GM18519 (cell line): ENCODE measurements around the gene EIF3CL.
A peak's percentile ranks its signal among the peaks of the same experiment; 100 is the strongest.
"Not testable (repeated sequence)": the region's sequence is repeated elsewhere in the genome, so short reads cannot be mapped to it uniquely, and the experiment has no call there.

Experiments
- ATAC-seq: cut with Tn5 transposase; IDR thresholded peaks from one replicate; pipeline ENCODE4 v1.9.1; 2021; ENCODE audit warnings: mild to moderate bottlenecking, moderate library complexity; ENCODE audit not compliant: unreplicated experiment, low FRiP score

Gene EIF3CL, protein sequence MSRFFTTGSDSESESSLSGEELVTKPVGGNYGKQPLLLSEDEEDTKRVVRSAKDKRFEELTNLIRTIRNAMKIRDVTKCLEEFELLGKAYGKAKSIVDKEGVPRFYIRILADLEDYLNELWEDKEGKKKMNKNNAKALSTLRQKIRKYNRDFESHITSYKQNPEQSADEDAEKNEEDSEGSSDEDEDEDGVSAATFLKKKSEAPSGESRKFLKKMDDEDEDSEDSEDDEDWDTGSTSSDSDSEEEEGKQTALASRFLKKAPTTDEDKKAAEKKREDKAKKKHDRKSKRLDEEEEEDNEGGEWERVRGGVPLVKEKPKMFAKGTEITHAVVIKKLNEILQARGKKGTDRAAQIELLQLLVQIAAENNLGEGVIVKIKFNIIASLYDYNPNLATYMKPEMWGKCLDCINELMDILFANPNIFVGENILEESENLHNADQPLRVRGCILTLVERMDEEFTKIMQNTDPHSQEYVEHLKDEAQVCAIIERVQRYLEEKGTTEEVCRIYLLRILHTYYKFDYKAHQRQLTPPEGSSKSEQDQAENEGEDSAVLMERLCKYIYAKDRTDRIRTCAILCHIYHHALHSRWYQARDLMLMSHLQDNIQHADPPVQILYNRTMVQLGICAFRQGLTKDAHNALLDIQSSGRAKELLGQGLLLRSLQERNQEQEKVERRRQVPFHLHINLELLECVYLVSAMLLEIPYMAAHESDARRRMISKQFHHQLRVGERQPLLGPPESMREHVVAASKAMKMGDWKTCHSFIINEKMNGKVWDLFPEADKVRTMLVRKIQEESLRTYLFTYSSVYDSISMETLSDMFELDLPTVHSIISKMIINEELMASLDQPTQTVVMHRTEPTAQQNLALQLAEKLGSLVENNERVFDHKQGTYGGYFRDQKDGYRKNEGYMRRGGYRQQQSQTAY

DNA sequence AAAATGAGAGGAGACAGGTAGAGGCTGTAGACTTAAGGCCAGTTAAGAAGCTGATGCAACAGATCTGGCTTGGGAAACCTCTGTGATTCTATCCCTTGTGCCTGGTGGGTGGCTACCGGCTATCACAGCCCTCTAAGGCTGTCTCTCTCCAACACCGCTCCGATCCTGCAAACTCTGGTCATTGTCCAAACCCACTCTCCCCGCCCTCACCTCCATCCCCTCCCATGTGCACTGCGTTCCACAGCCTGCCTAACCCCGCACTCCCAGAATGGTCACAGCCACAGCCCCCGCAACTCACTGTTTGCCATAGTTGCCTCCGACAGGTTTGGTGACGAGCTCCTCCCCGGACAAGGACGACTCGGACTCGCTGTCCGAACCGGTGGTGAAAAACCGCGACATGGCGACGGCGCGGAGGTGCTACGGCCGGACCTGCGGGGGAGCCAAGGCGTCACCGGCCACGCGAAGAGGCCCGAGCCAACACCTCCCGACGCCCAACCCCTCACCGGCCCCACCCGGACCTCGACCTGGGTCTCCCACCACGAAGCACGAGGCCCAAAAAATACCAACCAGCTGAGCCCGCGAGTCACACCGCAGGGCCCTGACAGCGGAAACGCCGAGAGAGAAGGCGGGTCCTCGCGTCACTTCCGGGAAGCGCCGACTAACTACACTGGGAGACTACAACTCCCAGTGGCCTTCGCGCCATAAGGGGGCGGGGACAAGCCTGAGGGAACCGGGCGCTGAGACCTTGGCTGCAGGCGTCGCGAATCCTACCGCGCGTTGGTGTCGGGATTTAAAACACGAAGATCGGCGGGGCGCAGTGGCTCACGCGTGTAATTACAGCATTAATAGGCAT lies at the start of gene EIF3CL:
EIF3CL (minus strand) TSS at position 622 of the 853 bp plus-strand sequence; CDS start at position 399, 223 bp downstream.
- ATAC-seq, result peak; percentile 94

DNA sequence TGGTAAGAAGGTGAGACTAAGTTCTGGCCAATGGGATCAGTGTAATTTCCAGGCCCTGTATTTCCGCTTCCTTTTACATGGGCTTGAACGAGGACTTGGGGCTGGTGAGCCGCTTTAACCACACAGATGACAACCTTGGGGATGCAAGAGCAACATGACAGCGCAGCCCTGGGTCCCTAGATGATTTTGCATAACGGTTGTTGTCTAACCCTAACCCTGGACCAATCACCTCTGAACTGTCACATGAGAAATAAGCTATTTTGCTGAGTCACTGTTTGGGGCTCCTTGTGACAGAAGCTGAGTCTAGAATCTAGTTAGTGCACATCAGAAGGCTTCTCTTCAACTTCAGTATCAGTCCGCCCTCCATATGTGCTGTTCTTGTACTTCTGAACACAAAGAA lies 43.4 kb upstream of the EIF3CL start:
- ATAC-seq, result not testable (repeated sequence)

DNA sequence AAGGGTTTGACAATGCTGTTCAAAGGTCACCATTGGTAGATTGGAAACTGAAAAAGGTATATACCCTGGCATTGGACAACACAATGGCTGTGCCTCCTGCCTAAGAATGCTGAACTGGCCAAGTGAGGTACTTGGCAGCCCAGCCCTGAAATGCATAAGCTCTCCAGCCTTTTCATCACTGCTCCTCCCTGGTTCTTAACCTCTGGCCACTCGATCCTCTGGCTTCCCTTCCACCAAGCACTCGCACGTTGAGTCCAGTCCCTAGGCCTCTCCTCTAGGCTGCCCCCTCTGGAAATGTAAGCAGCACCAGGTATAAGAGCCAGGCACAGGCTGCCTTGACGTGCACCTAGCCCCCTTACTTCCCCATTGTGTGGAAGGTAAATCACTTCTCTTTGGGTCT lies 42.7 kb upstream of the EIF3CL start:
- ATAC-seq, result not testable (repeated sequence)

DNA sequence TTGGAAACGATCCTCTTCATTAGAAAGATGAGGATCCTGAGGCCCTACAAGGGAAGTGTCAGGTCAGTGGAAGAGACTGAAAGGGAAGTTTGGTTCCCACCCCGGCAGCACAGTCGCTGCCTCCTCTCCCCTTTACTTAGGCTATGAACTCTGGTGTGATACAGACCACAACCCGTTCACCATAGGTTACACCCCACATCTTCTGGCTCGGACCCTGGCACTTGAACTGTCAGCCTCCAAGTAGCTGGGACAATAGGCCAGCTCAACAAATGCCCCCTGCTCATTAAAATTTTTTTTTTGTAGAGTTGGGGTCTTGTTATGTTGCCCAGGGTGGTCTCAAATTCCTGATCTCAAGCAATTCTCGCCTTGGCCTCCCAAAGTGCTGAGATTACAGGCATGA lies 40.3 kb upstream of the EIF3CL start:
- not testable (repeated sequence) for ATAC-seq

DNA sequence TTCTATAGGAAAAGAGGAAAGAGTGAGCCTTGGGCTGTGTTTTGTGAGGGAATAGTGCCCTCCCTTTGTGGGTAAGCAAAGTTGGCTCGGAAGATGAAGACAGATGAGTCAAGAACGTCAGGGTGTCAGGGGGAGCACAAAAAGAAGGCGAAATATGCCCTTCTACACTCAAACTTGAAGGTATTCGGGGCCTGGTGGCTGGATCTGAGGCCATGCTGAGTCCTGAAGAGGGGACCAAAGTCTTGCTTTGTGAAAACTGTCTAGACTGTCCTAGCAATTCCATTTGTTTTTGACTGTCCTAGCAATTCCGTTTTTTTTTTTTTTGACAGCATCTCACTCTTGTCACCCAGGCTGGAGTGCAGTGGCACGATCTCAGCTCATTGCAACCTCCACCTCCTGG lies 35.3 kb upstream of the EIF3CL start:
- not testable (repeated sequence) for ATAC-seq

DNA sequence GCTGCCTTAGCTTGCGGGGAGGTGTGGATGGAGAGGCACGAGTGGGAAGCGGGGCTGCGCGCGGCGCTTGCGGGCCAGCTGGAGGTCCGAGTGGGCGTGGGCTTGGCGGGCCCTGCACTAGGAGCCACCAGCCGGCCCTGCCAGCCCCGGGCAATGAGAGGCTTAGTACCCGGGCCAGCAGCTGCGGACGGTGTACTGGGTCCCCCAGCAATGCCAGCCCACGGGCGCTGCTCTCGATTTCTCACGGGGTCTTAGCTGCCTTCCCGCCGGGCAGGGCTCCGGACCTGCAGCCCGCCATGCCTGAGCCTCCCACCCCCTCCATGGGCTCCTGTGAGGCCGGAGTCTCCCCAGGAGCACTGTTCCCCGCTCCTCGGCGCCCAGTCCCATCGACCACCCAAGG lies 31.7 kb upstream of the EIF3CL start:
- not testable (repeated sequence) for ATAC-seq

DNA sequence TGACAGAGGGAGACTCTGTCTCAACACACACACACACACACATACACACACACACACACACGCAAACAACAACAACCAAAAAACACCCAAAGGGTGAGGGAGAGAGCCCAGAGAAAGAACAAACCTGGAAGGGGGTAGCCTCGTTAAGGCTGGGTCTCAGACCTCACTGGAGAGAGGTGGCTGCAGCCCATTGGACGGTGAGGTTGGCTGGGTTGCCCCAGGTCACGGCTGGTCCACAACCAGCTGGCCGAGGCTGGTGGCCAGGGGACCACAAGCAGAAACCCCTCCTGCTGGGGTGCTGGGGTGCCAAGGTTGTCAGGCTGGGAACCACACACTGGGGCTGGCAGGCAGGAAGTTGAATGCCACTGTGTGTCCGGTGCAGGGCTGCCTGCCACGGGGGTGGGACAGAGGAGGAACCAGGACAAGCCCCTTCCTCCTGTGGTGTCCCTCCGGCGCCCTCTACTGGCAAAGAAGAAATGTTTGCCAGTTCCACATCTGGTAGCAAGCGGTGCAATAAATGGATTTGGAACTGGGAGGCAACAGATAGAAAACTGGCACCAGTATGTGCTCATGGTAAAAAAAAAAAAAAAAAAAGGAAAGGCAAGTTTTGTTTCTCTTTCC lies 22.5 kb upstream of the EIF3CL start:
- ATAC-seq, result not testable (repeated sequence)

DNA sequence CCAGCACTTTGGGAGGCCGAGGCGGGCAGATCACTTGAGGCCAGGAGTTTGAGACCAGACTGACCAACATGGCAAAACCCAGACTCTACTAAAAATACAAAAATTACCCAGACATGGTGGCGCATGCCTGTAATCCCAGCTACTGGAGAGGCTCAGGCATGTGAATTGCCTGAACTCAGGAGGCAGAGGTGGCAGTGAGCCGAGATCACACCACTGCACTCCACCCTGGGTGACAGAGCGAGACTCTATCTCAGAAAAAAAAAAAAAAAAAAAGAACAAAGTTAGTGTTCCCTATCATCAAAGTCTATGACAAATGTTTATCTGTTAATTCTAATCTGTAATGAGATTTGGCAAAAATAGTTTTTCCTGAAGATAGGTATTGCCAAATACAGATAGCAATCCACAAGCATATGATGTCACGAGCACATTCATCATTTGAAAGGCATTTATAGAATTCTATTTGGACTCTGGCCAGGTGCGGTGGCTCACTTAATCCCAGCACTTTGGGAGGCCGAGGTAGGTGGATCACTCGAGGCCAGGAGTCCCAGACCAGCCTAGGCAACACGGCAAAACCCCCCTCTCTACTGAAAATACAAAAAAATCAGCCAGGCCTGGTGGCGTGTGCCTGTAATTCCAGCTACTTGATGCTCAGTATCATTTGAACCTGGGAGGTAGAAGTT lies 17.6 kb upstream of the EIF3CL start:
- not testable (repeated sequence) for ATAC-seq

DNA sequence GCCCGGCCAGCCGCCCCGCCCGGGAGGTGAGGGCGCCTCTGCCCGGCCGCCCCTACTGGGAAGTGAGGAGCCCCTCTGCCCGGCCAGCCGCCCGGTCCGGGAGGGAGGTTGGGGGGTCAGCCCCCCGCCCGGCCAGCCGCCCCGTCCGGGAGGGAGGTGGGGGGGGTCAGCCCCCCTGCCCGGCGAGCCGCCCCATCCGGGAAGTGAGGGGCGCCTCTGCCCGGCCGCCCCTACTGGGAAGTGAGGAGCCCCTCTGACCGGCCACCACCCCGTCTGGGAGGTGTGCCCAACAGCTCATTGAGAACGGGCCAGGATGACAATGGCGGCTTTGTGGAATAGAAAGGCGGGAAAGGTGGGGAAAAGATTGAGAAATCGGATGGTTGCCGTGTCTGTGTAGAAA lies 13.4 kb upstream of the EIF3CL start:
- not testable (repeated sequence) for ATAC-seq

DNA sequence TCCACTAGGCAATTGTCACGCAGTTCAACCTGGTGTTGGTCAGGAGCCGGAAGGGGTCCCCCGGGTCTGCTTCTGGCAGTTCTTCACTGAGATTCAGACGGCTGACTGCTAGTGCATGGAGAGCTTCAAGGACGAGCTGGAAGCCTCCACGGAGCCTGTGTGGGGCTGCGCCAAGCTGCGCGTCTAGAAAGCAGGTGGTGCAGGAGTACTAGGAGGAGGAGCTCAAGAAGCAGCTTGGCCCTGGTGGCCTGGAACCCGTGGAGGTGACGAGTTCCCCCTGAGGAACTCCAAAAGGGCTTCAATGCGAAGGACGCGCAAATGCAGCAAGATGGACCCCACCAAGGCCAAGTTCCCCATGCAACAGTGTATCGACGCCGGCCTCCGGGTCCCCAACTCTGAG lies 10.9 kb upstream of the EIF3CL start:
- ATAC-seq, result not testable (repeated sequence)

DNA sequence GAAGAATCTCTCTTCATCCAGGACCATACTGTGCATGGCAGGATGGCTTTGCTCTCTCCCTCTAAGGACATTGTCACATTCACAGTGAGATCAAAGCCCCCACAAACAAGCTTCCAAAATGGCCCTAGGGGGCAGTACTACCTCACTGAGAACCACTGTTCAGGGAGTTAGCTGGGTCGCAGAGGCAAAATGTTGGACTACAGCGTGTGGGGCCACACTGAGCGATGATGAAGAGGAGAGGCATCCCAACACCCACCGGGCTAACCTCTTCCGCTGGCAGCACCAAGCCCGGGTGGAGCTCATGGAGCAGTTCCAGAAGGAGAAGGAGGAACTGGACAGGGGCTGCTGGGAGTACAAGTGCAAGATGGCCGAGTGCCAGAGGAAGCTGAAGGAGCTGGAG lies 9.9 kb upstream of the EIF3CL start:
- not testable (repeated sequence) for ATAC-seq

DNA sequence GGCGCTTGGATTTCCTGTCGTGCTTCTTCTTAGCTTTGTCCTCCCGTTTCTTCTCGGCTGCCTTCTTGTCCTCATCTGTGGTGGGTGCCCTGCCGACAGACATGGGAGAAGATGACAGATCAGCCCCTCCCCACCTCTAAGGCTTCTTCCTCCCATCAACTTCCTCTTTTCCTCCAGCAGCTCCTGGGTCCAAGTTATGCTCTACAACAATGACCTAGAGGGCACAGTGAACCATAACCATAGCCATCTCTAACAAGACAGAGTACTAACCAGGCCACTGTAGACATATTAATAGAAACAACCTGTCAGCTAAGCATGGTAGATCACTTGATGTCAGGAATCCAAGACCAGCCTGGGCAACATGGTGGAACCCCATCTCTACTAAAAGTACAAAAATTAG lies 11.6 kb downstream of the EIF3CL start:
- ATAC-seq, result not testable (repeated sequence)

DNA sequence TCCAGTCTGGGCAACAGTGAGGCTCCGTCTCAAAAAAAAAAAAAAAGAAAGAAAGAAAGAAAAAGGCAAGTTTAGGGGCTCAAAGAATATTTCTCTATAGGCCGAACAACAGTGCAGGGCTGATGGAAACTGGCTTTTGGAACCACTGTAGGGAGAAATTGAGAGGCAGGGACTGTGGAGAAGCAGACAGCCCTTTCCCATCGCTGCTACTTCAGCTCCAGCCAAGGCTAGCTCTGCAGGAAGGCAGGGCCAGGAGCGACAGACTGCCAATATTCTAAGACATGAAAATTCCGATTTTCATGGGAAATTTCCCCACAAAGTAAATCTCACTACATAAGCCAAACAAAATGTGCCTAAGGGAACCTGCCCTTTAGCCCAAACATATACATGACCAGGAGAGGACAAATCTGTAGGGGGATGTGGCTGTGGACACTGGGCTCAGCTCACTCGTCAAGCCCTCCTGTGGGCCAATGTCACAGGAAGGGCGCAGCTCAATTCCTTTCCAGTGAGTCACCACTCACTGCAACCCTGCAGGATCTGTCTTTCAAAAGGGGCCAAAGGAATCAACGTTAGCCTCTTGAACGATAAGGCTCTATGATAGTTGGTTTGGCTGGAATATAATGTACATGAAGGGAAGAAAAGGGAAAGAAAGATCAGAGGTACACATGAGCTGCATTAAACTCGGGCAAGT lies 21.3 kb downstream of the EIF3CL start:
- not testable (repeated sequence) for ATAC-seq

DNA sequence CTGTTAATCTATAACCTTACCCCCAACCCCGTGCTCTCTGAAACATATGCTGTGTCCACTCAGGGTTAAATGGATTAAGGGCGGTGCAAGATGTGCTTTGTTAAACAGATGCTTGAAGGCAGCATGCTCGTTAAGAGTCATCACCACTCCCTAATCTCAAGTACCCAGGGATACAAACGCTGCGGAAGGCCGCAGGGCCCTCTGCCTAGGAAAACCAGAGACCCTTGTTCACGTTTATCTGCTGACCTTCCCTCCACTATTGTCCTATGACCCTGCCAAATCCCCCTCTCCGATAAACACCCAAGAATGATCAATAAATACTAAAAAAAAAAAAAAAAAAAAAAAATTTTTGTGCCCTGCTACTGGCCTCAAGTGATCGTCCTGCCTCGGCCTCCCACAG lies 25.8 kb downstream of the EIF3CL start:
- not testable (repeated sequence) for ATAC-seq

DNA sequence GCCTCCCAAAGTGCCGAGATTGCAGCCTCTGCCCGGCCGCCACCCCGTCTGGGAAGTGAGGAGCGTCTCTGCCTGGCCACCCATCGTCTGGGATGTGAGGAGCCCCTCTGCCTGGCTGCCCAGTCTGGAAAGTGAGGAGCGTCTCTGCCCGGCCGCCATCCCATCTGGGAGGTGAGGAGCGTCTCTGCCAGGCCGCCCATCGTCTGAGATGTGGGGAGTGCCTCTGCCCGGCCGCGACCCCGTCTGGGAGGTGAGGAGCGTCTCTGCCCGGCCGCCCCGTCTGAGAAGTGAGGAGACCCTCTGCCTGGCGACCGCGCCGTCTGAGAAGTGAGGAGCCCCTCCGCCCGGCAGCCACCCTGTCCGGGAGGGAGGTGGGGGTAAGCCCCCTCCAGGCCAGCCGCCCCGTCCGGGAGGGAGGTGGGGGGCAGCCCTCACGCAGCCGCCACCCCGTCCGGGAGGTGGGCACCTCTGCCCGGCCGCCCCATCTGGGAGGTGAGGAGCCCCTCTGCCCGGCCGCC lies 26.5 kb downstream of the EIF3CL start:
- not testable (repeated sequence) for ATAC-seq

DNA sequence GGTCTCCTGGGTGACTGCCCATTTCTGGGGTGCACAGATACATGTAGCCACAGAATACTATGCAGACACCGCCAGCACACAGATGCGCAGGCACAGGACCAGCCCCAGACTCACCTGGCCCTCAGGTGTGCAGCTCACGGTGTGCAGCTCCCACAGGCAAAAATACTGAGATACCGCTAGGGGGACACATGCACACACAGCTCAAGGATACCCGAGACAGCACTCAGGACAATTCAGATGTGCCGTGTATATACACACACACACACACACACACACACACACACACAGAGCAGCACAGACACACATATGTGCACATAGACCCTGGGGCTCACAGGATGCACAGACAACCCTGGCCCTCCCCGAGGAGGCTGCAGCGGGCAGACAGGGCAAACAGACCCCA lies 28.5 kb downstream of the EIF3CL start:
- not testable (repeated sequence) for ATAC-seq

DNA sequence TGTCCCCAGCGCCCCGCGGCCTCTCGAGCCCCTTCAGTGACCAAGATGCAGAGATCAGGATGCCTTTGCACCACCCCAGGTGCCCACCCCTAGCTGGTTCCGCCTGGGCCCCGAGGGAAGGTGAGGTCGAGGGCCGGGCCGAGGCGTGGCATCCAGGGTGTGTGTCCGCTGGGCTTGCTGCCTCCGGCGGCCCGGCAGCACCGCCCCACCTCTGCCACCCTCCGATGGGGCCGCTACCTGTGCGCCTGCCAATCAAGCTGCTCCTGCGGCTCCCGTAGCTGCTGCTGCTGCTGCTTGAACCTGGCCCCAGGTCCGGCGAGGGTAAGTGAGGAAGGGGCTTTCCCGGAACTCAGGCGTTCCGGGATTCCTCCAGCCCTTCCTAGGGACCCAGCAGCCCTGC lies 29.4 kb downstream of the EIF3CL start:
- not testable (repeated sequence) for ATAC-seq

DNA sequence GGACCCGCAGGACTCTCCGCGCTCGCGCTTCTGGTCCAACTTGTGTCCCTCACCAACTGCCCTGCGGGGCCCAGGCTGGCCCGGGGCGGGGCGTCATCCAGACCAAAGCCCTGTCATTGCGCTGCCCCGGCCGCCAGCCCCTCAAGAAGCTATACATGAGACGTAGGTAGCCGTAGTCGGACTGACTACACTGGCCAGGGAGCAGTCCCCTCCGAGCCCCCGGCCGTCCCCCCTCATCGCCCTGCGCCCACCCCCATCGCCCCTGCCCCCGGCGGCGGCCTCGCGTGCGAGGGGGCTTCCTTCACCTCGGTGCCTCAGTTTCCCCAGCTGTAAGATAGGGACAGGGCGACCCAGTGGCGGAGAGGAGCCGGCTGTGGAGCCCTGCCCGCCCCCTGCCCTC lies 35.7 kb downstream of the EIF3CL start:
- ATAC-seq, result not testable (repeated sequence)
